GM19239 (cell line): ENCODE results near the gene CELF4.

ENCODE experiments used
- DNase-seq: peaks from one replicate; pipeline ENCODE4 v3.0.0; 2011; ENCODE audit warnings: low spot score; ENCODE audit not compliant: insufficient read length
- FAIRE-seq: peaks from 2 replicates; lab custom pipeline; 2011; peaks lifted over from hg19 to GRCh38; lab: Jason Lieb, UNC

The CELF4 gene

DNA sequence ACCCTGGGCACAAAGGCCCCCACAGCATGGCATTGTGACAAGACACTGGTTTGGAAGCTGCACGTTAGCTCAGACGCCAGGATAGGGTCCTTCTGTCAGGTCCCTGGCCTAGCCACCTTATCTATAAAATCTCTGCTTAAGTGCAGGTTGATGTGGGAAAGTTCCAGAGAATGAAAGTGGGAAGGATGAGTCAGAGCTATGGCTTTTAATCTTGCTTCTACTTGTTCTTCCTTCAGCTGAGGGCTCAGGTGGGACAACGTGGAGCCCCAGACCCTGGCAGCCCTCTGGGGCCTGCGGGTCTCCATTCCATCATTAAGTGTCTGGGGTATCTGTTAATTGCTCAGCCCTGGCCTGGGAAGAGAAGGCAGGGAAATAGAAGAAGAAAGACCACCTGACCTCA, 64.5 kb downstream of the CELF4 start:
- FAIRE-seq (no peak), DNase-seq (no peak)

DNA sequence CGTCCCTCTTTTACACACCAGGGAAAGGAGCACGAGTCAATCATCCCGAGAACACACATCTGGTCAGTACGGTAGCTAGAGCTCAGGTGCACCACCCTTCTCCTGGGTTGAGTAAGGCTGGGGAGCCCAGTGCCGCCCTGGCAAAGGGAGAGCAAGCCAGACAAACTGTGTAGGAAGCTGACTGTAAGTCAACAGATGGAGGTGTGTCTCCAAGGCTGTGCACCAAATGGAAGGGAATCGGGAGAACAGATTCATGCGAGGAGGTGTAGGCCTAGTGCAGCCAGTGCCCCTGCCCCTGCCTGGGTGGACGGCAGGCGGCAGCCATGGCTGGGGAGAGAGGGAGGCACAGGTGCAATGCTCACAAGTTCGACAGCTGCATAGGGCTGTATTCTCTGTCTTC, 65.7 kb downstream of the CELF4 start:
- no peak for DNase-seq

DNA sequence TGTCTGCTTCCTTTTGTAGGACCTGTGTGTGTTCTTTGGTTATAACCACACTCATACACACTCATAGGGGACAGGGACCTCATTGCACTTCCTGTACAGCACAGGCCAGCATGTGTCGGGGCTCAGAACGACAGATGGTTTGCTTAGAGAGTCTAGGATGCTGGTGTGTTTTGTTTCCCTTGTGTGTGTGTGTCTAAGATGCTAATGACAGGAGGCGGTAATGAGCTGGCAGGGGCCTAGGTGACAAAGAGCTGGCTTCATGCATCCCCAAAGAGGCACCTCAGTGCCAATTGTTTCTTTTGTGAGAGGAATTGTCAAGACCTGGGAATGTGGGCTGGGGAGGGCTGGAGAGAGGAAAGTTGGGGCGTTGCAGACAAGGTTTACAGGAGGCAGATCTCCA, 66.6 kb downstream of the CELF4 start:
- DNase-seq (no peak), FAIRE-seq (no peak)

More for the DNA sequence above, 65.7 kb downstream of the CELF4 start:
- FAIRE-seq = no peak

DNA sequence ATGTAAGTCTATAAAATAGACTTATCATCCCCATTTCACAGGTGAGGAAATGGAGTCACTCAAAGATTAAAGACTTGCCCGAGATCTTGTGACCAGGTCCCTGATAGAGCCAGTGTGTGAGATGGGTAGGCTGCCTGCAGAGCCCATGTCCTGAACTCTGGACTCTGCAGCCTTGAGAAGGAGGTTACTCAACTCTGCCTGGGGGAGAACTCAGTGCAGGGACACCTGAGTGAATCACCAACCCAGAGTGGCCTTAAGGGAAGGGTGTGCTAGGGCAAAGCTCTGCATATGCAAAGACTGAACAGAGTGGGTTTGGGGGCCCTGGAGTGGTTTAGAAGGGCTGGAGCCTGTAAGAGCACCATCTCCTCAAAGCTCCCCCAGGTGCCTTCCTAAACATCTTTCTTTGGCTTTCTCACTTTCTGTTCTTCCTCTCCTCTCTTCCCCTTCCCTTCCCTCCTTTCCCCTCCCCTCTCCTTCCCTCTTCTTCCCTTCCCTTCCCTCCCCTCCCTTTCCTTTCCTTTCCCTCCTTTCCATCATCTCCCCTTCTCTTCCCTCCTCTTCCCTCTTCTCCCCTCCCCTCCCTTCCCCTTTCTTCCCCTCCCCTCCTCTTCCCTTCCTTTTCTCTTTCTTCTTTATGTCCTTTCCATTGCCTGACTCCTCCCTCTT, 67.6 kb downstream of the CELF4 start:
- FAIRE-seq = no peak

DNA sequence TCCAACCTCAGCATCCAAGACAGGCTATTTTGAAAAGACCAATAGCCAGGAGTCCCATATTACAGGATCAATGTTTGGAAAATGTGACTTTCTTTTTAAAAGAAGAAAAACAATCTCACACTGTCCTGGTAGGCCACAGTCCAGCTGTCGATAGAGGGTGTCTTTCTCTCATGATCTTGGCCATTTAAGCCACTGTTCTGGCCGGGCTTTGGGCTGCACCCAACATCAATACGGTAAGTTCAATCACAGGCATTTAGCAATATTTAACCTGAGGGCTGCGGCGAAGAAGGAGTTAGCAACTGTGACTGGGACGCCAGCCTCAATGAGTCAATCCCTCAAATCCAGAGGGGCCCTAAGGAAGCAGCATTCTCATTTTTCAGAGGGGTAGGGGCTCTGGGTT, 69.0 kb downstream of the CELF4 start:
- DNase-seq (no peak), FAIRE-seq (no peak)

More for the DNA sequence above, 67.6 kb downstream of the CELF4 start:
- no peak for DNase-seq

DNA sequence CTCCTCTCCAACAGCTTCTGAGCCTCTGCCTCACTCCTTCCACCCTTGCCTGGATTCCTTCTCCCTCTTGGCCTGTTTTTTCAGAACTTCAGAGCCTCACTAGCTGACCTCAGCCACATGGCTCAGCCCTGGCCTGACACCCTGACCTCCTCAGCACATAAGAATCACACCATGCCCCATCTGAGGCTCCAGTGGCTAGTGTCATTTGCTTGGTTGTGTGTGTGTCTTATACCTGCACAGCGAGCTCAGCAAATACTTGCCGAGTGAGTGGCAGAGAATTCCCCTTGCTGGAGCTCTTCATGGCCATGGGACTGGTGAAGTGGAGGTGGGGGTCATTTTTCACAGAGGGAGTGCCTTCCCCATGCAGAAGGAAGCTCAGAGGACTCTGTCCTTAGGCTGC, 70.2 kb downstream of the CELF4 start:
- FAIRE-seq (no peak), DNase-seq (no peak)

DNA sequence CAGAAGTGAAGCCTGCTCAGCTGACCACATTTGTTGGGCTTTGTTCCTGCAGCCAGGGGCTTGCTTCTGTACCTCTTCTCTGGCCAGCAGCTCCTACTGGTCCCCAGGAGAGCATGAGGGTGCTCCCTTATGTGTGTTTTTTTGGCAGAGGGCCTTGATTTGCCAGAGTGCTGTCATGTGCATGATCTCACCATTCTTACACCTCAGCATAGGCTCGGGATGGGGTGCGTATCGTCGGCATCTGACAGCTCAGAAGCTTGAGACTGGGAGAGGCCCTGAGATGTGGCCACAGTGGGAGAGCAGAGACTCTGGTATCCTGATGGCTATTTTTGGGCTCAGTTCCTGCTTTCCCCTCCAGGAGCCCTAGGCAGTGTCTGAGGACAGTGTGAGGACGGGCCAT, 71.2 kb downstream of the CELF4 start:
- no peak for FAIRE-seq
- no peak for DNase-seq

DNA sequence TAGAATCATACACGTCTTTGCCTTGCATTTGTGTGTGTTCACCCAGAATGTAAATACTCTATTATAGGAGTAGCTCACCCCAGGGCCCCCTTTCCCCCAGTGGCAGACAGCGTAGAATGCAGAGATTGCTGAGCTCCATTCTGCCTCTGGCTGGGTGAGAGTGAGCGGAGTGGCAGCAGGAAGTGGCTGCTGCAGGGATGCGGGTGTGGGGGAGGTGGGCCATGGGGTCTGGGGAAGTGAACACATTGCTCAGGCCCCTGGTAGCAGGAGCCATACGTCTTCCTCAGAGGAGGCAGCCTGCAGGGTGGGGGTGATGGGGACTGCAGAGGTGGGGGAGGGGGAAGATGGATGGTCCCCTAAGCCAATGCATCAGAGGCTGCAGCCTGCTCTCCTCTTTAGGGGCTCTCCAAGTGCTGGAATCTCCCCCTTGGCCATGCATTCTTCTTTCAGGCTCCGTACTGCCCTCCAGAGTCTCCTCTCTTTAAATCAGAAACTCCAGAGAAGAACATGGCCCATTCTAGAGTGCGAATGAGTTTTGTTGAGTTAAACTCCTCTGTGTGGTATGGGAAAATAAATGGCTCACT, 72.2 kb downstream of the CELF4 start:
- DNase-seq = no peak
- no peak for FAIRE-seq

DNA sequence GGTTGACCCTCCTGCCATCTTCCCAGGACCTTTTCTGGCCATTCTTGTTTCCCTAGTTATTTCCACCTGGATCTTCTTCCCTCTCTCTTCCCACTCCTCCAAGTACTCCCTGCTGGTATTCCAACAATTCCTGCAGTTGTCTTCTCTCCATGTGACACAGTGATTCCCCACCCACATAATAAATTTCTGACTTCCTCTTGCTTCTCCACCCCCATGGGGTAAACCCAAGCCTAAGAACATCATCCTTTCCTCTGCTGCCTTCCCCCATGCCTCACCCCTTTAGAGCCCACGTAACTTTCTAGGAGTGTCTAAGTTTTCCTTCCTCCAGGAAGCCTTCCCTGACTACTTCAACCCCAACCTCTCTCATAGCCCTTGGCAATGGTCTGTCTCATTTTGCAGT, 72.6 kb downstream of the CELF4 start:
- FAIRE-seq (no peak), DNase-seq (no peak)

DNA sequence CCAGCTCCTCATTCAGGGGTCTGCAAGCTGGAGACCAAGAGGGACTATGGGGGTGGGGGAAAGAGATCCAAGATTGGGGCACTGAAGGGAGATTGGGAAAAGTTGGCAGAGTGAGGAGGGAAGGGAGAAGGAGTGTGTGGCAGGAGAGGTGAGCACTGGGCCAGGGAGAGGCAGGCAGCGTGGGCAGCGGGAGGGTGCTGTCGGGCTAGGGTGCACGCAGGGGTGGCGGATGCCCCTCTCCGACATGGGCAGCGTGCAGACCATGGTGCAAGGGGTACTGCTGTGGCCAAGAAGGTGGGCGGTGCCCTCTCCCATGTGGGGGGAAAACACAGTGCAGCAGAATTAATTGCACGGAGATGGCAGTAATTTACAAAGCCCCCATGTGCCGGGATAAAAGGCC, 74.1 kb downstream of the CELF4 start:
- no peak for FAIRE-seq
- no peak for DNase-seq

DNA sequence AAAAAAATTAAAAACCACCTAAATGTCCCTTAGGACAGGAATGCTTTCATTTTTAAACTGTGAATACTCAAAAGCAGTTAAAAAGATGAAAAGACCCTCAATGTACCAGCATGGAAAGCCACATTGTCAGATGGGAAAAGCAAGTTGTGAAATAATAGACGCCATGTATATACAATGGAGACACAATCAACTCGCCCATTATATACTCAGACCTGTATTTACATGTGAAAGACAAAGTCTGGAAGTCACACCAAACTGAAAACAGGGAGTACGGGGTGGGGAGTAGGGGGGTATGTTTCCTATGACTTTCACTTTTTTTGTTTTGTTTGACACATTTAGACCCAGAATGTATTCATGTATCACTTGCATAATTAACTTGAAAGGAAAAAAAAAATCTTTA, 75.6 kb downstream of the CELF4 start:
- FAIRE-seq (no peak), DNase-seq (no peak)

DNA sequence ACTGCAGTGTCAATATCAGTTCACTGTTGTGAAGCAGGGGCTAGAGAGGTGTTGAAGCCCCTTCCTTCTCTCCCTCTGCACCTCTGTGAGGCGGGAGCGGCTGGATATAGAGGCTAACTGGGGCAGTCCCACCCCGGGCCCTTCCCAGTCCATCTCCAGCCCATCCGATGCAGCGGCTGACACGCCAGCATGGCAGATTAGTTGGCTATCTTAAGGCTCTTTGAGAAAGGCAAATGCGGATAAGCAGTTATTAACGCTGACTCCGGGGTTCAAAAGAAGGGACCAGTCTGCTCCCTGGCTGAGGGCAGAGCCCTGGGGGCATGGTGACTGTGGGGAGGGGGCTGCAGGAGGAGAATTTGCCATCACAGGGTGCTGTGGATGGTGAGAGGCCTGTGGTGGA, 76.6 kb downstream of the CELF4 start:
- DNase-seq (no peak), FAIRE-seq (no peak)

DNA sequence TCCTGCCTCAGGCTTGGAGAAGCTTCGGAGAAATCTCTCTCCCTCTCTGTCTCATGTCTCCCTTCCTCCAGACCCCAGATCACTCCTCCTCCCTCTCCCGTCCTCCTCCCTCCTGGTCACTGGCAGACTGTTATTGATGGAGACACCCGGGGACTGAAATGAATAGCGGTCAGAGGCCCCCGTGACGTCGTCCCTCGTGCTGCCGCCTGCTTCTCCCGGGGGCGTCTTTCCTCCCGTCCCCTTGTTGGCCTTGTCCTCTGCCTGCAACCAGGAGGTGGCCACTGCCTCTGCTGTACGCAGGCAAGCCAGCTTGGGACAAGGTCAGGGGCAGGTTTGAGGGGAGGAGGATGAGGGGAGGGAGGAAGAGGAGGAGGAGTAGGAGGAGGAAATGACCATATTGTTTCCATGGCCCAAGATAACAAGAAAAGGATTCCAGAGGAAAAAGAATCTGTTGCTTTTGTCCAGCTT, 78.2 kb downstream of the CELF4 start:
- no peak for FAIRE-seq
- no peak for DNase-seq

DNA sequence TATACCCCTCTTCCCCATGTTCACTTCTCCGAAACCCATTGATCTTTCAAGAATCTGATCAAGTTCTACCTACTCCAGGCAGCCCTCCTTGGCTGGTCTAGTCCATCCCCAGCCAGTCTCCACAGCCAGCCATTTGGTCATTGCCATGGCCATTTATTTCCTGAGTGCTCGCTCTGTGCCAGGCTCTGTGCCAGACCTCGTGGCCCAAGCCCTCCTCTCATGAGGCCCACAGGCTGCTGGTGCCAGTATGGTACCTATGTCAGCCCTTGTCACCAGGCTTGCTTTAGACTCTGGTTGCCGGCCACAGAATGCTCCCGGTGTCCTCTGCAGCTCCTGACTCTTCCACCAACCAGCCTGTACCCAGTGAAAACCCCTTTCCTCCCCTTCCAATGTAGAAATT, 78.8 kb downstream of the CELF4 start:
- DNase-seq (no peak), FAIRE-seq (no peak)

DNA sequence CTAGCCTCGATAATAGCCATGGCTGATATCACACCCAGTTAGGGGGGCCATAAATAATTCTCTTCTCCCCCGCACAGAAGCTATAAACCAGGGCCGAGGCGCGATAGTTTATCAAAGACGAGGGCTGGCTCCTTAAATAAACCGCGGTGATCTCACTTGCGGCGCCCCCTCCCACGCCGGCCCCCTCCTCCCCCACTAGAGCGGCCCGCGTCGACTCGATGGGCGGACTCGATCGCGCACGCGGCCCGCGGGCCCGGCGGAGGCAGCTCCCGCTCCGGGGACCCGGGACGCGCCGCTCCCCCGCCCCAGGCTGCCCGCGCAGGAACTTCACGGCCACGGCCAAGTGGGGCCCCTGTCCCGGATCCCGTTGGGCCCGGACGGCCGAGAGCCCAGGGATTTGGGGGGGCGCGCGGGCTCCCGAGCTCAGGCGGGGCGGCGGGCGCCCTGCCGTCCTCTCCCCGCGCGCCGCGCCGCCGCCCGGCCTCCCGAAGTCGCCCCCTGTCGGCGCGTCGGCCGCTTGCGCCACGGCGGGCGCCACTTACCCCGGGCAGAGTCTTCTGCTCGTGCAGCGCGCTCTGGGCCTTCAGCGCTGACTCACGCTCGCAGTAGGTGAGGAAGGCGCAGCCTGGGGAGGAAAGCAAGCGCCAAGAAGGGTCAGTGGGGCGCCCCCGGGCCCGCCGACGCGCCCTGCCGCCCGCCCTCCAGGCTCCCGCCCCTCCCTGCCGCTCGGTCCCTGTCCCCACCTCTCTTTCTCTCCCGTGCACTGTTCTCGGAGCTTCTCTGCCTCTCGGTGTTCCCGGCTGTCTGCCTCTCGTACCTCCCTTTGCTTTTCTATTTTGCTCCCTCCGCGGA, 80.4 kb downstream of the CELF4 start:
- FAIRE-seq (no peak), DNase-seq (no peak)

DNA sequence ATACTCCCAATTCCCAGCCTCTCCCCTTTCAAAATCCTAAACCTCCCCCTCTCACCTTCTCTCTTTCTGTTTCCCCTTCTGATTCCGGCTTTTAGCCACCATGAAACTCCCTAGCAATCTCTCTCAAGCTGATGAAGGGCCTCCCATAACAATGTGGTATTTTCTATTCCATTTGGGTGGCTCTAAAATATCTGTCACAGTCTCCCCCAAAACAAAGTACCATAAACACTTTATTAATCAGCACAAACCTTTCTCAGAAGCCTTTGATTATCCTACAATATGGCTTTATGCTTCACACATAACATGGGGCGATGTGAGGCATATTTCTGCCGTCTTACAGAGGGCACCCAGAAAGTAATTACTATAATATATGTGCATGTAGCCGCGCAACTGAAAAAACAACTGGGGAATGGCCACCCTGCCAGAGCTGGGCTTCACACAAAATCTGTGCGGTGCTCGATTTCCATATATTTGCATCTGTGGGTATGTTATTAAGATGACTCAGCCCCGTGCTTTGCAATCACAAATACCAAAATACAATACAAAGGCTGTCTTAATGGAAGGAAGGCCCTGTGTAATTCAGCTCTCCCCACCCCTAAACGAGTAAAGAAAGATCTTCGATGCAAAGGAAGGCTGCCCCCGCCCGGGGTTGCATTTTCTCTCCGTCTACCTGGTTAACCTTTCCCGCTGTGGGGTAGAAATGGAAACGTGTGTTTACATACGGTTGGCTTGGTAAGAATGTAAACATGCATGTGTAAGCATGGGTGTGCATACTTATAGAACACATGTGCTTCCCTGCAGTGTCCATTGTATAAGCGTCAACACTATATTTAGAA, 81.4 kb downstream of the CELF4 start:
- FAIRE-seq (no peak), DNase-seq (no peak)

DNA sequence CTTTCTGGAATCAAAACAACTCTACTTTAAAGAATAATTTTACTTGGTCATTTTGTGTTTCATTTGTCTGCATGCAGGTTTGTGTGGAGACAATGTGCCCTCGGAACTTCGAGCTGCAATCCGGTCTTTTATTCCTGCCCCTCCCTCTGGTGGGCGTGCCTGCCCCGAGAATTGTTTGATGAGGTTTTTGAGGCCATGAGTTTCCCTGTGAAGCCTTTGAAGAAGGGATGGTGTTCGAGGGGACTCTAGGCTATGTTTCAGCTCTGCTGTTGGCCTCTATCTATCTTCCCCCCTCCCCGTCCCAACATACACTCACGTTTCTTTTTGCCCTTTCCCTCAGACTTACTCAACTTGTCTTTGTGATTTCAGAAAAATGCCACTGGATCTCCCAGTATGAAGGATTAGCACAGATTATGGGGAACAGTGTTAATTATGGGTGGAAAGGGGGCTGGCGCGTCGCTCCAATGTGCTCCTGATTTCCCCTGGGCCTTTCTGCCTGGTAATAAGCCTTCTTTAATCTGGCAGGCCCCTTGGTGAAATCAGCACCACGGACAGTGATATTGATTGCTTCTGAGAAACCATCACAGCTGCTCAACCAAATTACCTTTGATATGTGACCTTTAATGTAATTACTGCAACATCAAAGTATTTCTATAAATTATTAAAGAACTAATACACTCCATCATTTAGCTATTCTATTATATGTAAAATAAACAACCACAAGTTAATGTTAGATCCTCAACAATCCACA, 82.2 kb downstream of the CELF4 start:
- DNase-seq = no peak
- no peak for FAIRE-seq

DNA sequence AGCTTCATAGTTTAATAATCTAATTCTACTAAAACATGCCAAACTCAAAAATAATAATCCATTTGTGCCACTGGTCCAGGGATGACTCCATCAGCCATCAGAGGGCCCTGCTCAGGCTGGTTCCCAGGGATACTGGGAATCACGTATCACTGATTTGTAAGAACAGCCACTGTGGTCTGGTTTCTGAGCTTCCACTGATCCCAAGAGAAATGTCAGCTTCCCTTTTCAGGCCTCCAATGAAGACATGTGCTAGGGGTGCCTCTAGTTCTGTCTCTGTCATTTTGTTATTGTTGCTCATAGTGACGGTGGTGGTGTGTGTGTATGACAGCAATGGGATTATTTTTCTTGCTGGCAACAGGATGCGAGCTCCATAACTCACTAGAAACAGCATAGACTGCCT, 83.2 kb downstream of the CELF4 start:
- DNase-seq (no peak), FAIRE-seq (no peak)

DNA sequence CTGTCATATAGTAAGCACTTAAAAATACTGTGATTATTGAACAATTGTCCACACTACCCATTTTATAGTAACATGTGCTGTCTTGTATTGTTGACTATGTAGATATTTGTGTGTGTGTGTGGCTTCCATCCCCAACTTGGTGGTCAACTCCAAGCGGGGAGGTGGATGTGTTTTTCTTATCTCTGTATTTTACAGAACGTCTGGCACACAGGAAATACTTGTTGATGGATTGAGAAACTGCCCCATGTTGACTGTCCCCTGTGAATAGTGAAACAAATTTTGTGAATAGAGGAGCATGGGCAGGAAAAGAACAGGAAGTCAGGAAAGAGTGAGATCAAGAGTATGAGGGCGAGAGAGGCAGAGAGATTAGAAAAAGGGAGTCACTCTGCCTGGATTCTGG, 83.6 kb downstream of the CELF4 start:
- DNase-seq (no peak), FAIRE-seq (no peak)

DNA sequence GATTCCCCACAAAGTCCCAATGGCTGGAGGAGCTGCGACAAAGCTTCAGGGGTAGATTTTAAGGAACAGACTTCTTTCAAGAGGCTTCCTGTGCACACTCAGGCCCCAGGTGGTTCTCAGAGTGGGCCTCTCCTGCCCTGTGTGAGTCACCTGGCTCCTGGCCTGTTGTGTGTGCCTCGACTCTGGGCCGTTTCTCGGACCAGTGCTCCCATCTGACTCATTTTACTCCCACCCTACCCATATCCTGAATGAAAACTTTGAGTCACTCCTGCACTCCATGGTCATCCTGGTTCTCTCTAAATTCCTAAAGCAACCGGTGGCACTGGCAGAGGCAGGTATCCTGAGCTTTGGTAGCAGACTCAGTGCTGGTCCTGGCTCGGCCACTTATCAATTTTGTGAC, 84.1 kb downstream of the CELF4 start:
- no peak for DNase-seq
- FAIRE-seq = no peak
